ENCODE results near the gene FGGY.

Gene FGGY

GRCh38 chr1:59316497-59317128 lies 19.7 kb downstream of the FGGY start:
- CTCF ChIA-PET, result interaction anchor here (1.8 to 4.1 kb wide), 2 partner anchors 11 to 12 kb away, joined by 4 to 28 read pairs; no protein-coding TSS in a partner anchor
- POLR2A ChIA-PET, result no interaction called here
- DNase-seq (ENCODE audit: extremely low spot score), result no peak
- no peak for TF ChIP-seq CTCF (IDR thresholded peaks at IDR 0.05; ENCODE audit: control extremely low read depth, extremely low read depth, low read depth, missing control alignments)

- no peak for TF ChIP-seq CTCF (IDR thresholded peaks at IDR 0.05; ENCODE audit: control extremely low read depth, extremely low read depth, low read depth, missing control alignments)
- ChIA-PET CTCF (interaction anchor here (1.8 to 4.1 kb wide), 2 partner anchors 11 to 12 kb away, joined by 4 to 28 read pairs; no protein-coding TSS in a partner anchor), POLR2A (no interaction called here)
- DNase-seq (ENCODE audit: extremely low spot score), result no peak
These were observed 20.4 kb downstream of the FGGY start for GRCh38 chr1:59317343-59317742.

- POLR2A ChIA-PET, result no interaction called here
- CTCF ChIA-PET, result interaction anchor here (4.1 kb wide), 1 partner anchor 12 kb away, joined by 28 read pairs; no protein-coding TSS in a partner anchor
- TF ChIP-seq CTCF (IDR thresholded peaks at IDR 0.05; ENCODE audit: control extremely low read depth, extremely low read depth, low read depth, missing control alignments), result no peak
- no peak for DNase-seq (ENCODE audit: extremely low spot score)
These were observed 20.9 kb downstream of the FGGY start for GRCh38 chr1:59317780-59318179.

DNA sequence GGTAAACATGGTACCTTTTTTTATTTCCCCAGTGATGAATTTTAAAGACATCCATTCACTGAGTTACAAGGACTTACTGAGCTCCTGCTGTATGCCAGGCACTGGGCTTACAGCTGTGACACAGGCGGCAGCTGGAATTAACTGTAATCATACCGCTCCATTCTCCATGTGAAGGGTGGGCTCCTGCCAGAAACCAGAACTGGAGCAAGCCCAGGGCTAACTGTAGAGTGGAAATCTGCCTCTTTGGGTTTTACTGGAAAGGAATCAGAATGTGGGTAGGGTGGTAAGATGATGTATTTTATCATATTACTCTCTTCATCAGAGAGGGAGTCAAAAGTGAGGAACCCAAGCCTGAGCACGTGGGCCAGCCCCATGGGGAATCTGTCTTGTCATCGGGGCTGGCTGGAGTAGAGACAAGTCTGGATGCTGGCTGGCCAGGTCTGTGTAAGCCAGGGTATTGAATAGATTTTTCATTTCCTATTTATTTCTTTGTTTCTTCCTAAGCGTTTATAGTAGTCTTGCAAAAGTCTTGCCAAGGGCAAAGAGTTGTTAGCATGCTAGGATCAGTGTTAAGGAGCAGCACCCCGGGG lies 21.5 kb downstream of the FGGY start:
- ChIA-PET POLR2A (no interaction called here), CTCF (interaction anchor here (1.3 to 4.1 kb wide), 3 partner anchors 10 to 28 kb away, joined by 3 to 28 read pairs (median 7); no protein-coding TSS in a partner anchor)
- TF ChIP-seq CTCF (IDR thresholded peaks at IDR 0.05; ENCODE audit: control extremely low read depth, extremely low read depth, low read depth, missing control alignments), result no peak
- DNase-seq (ENCODE audit: extremely low spot score), result no peak

DNA sequence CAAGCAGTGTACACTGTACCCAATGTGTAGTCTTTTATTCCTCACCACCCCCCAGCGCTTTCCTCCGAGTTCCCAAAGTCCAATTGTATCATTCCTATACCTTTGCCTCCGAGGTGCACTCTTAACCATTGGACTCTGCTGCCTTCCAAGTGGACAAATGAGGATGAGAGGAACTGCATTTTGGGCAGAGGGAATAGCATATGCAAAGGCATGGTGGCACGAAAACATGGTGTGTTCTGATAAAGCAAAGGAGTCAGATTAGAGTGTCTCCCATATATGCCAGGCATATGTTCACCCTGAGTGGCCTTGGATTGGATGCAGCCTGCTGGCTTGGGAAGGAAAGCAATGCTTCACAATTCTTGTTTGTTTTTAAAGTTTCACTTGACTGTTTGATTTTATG lies 25.5 kb downstream of the FGGY start:
- no peak for DNase-seq (ENCODE audit: extremely low spot score)
- ChIA-PET CTCF (interaction anchor here (0.9 to 1.6 kb wide), 2 partner anchors 11 to 13 kb away, joined by 3 read pairs; no protein-coding TSS in a partner anchor), POLR2A (no interaction called here)
- no peak for TF ChIP-seq CTCF (IDR thresholded peaks at IDR 0.05; ENCODE audit: control extremely low read depth, extremely low read depth, low read depth, missing control alignments)

GRCh38 chr1:59322814-59323213 lies 25.9 kb downstream of the FGGY start:
- ChIA-PET POLR2A (no interaction called here), CTCF (interaction anchor here (0.9 kb wide), 1 partner anchor 13 kb away, joined by 3 read pairs; no protein-coding TSS in a partner anchor)
- TF ChIP-seq CTCF (IDR thresholded peaks at IDR 0.05; ENCODE audit: control extremely low read depth, extremely low read depth, low read depth, missing control alignments), result no peak
- DNase-seq (ENCODE audit: extremely low spot score), result no peak
